ENCODE measurements around the gene CCDC178. TPM values are rescaled to one million over a fixed set of nuclear protein-coding genes. Genes with fewer than 3 reads are reported as not detected.

The CCDC178 gene
- total RNA-seq, 4 donors from 2014 or later = 0.73 to 1.1 TPM; not detected in 2

GRCh38 chr18:33040213-33040612, 400.3 kb downstream of the CCDC178 start:
- no peak overlapping the region for H3K27ac ChIP-seq
- no peak for TF ChIP-seq POLR2A (IDR thresholded peaks at IDR 0.05)
- TF ChIP-seq, protein P1, sequence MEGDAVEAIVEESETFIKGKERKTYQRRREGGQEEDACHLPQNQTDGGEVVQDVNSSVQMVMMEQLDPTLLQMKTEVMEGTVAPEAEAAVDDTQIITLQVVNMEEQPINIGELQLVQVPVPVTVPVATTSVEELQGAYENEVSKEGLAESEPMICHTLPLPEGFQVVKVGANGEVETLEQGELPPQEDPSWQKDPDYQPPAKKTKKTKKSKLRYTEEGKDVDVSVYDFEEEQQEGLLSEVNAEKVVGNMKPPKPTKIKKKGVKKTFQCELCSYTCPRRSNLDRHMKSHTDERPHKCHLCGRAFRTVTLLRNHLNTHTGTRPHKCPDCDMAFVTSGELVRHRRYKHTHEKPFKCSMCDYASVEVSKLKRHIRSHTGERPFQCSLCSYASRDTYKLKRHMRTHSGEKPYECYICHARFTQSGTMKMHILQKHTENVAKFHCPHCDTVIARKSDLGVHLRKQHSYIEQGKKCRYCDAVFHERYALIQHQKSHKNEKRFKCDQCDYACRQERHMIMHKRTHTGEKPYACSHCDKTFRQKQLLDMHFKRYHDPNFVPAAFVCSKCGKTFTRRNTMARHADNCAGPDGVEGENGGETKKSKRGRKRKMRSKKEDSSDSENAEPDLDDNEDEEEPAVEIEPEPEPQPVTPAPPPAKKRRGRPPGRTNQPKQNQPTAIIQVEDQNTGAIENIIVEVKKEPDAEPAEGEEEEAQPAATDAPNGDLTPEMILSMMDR (IDR thresholded peaks at IDR 0.05) = no peak
- intact Hi-C loops (cut with DNase I) = no loop called here
- H3K36me3 ChIP-seq = no peaks in the 10 kb centered on the region
- no peaks in the 10 kb centered on the region for H3K9me3 ChIP-seq
- H3K4me3 ChIP-seq = no peak overlapping the region
- no peak for DNase-seq
- H3K4me1 ChIP-seq = no peaks in the 10 kb centered on the region
- H3K27me3 ChIP-seq = no peaks in the 10 kb centered on the region

DNA sequence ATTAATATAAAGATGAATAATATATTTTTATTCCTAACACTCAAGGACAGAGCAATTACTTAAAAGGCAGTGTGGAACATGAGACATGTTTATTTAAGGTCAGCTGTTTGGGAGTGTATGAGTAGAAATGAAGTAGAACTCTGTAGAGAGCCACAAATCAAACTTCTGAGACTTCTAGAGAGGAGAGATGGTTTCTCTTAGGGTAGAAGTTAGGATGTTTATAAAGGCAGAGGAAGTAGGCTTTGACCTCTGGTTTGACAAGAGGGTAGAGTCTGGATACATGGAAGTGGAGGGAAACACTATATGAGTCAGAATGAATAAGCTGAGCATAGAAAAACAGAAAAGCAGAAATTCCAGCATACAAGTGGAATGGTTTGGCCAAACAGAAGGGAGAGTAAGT, 405.6 kb downstream of the CCDC178 start:
- H3K36me3 ChIP-seq = no peaks in the 10 kb centered on the region
- no peak overlapping the region for H3K27ac ChIP-seq
- no peaks in the 10 kb centered on the region for H3K27me3 ChIP-seq
- no peak overlapping the region for H3K4me3 ChIP-seq
- no peak for TF ChIP-seq POLR2A (IDR thresholded peaks at IDR 0.05)
- TF ChIP-seq, protein P1 (IDR thresholded peaks at IDR 0.05) = no peak
- DNase-seq = no peak
- no peaks in the 10 kb centered on the region for H3K4me1 ChIP-seq
- H3K9me3 ChIP-seq = no peaks in the 10 kb centered on the region
- intact Hi-C loops (cut with DNase I) = no loop called here

DNA sequence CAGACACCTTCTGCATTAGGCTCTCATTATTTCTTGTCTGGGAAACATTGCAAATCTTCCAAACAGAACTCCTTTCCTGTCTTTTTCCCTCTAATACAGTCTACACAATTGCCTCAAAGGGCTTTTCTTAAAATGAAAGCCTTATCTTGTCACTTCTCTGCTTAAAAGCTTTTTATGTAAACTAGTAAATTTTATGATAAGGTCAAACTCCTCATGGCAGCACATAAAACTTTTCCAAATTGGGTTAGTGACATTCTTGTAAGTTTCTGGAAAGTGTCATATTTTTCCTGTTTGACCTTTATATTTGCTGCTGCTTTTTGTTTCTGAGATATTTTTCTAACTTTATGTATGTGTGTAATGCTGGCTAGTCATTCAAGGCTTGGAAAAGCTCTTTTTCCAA, 406.3 kb downstream of the CCDC178 start:
- Histone ChIP-seq H3K27ac (no peak overlapping the region), H3K4me1 (no peaks in the 10 kb centered on the region), H3K36me3 (no peaks in the 10 kb centered on the region), H3K27me3 (no peaks in the 10 kb centered on the region), H3K9me3 (no peaks in the 10 kb centered on the region), H3K4me3 (no peak overlapping the region)
- no peak for DNase-seq
- TF ChIP-seq, protein P1 (IDR thresholded peaks at IDR 0.05) = no peak
- no peak for TF ChIP-seq POLR2A (IDR thresholded peaks at IDR 0.05)
- intact Hi-C loops (cut with DNase I) = no loop called here

DNA sequence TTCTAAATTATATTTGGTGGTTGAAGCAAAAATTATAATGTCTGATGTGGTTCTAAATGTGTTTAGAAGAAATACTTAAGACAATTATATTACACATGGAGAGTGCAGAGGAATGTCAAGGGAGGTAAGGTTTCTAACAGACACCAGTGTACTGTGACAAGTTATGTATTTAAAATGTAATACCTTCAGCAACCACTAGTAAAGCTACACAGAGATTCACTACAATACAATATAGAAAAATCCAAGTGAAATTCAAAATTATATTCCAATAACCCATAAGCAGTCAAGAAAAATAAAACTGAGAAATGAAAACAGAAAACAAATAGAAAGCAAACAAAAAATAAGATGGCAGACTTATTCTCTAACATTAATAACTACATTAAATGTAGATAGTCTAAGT, 418.2 kb downstream of the CCDC178 start:
- TF ChIP-seq, protein P1 (IDR thresholded peaks at IDR 0.05) = peak in 1 of 6 experiments; percentile 20
- TF ChIP-seq POLR2A (IDR thresholded peaks at IDR 0.05) = no peak
- DNase-seq = no peak
- Histone ChIP-seq H3K4me3 (no peak overlapping the region), H3K27ac (no peak overlapping the region), H3K27me3 (no peaks in the 10 kb centered on the region), H3K9me3 (no peaks in the 10 kb centered on the region), H3K36me3 (no peaks in the 10 kb centered on the region), H3K4me1 (no peaks in the 10 kb centered on the region)
- intact Hi-C loops (cut with DNase I) = no loop called here

- Histone ChIP-seq H3K4me3 (no peak overlapping the region), H3K4me1 (no peaks in the 10 kb centered on the region), H3K27me3 (no peaks in the 10 kb centered on the region), H3K27ac (no peak overlapping the region), H3K9me3 (no peaks in the 10 kb centered on the region), H3K36me3 (no peaks in the 10 kb centered on the region)
- intact Hi-C loops (cut with DNase I) = no loop called here
- no peak for DNase-seq
- 59 to 64% methylated on average over 2 of the region's 2 CpGs for WGBS, 2 donors
- TF ChIP-seq, protein P1 (IDR thresholded peaks at IDR 0.05) = no peak
- no peak for TF ChIP-seq POLR2A (IDR thresholded peaks at IDR 0.05)
Observed at GRCh38 chr18:33020877-33021276, 419.6 kb downstream of the CCDC178 start.

Measured in esophagus squamous epithelium (tissue), 5 donors.